Progenitor cell of endocrine pancreas (in vitro differentiated cells): ENCODE results near the gene BLACAT1. TPM values are rescaled to one million over a fixed set of nuclear protein-coding genes. Genes with fewer than 3 reads are reported as not detected.
A peak's percentile ranks its signal among the peaks of the same experiment; 100 is the strongest.
"Not testable (repeated sequence)": the region's sequence is repeated elsewhere in the genome, so short reads cannot be mapped to it uniquely, and the experiment has no call there.

ENCODE experiments used
- DNase-seq: peaks from one replicate; pipeline ENCODE4 v3.0.0; 2021; ENCODE audit warnings: low spot score; ENCODE audit not compliant: unreplicated experiment
- H3K27ac Mint-ChIP-seq: 2 replicates; pipeline ENCODE4 v1.8.0; 2021; ENCODE audit warnings: mild to moderate bottlenecking, moderate library complexity, mixed read lengths
- H3K27me3 Mint-ChIP-seq: 2 replicates; pipeline ENCODE4 v1.8.0; 2021; ENCODE audit warnings: mixed read lengths
- H3K36me3 Mint-ChIP-seq: 2 replicates; pipeline ENCODE4 v1.8.0; 2022; ENCODE audit warnings: mixed read lengths; ENCODE audit not compliant: insufficient read depth
- H3K4me1 Mint-ChIP-seq: 2 replicates; pipeline ENCODE4 v1.8.0; 2021; ENCODE audit warnings: low read depth, mixed read lengths
- H3K4me3 Mint-ChIP-seq: 2 replicates; pipeline ENCODE4 v1.8.0; 2021; ENCODE audit warnings: low read depth, mild to moderate bottlenecking, moderate library complexity, mixed read lengths
- H3K9me3 Mint-ChIP-seq: 2 replicates; pipeline ENCODE4 v1.8.0; 2021; ENCODE audit warnings: low read depth, mixed read lengths
- CTCF ChIP-seq: fragments of 200-600 bp; sonication (generic); IDR thresholded peaks from one replicate; pipeline ENCODE4 v1.5.0; 2021; ENCODE audit warnings: antibody characterized with exemption, mild to moderate bottlenecking; ENCODE audit not compliant: unreplicated experiment
- total RNA-seq: library from RNA; stranded (reverse); gene quantifications from 2 replicates; pipeline ENCODE4 v1.2.1, GENCODE V29; 2021

The BLACAT1 gene
- total RNA-seq, 1 donor from 2014 or later: 6.3 TPM

DNA sequence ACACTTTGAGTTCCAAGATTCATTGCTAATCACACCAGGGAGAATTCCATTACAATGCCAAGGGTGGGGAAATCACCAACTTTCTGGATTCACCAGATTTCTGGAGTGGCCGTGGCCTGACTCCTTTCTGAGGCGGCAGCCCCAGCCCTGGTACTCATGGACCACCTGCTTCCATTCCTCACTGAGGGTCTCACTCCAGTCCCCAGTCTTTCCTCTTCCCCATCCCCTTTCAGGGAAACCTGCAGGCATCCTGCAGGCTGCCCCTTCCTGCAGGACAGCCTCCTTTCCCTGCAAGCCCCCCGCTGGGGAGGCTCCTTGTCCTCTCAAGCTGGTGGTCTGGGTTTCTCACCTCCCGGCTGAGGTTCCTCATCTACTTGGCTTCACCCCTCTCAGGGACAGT lies 35.9 kb upstream of the BLACAT1 start:
- Mint-ChIP-seq H3K9me3 (no peaks in the 10 kb centered on the region), H3K4me3 (no peak overlapping the region), H3K27ac (no peak overlapping the region), H3K4me1 (peaks cover 5% of the 10 kb centered on the region), H3K36me3 (no peaks in the 10 kb centered on the region), H3K27me3 (peaks cover 37% of the 10 kb centered on the region)
- no peak for TF ChIP-seq CTCF
- DNase-seq: no peak

DNA sequence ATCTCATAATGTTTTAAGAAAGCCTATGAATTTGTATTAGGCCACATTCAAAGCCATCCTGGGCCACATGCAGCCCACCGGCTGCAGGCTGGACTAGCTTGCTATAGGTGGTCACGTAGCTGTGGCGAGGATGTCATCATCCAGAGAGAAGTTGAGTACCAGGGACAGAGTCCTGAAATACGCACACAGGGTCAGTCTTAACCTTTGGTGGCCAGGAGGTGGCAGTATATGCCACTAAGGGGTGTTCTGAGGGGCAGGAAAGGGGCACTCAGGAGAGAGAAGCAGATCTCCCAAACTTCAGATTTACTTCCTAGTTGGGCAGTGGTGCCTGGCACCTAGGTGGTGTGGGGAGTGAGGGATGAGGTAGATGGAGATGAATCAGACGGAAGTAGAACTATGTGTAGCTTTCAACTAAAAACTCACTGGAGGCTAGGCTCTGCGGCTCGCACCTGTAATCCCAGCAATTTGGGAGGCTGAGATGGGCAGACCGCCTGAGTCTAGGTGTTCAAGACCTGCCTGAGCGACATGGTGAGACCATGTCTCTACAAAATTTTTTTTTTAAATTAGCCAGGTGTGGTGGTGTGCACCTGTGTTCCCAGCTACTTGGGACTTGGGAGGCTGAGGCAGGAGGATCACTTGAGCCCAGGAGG lies 32.4 kb upstream of the BLACAT1 start:
- Mint-ChIP-seq H3K27me3 (peaks cover 36% of the 10 kb centered on the region), H3K9me3 (no peaks in the 10 kb centered on the region), H3K4me1 (no peaks in the 10 kb centered on the region), H3K4me3 (no peak overlapping the region), H3K36me3 (no peaks in the 10 kb centered on the region), H3K27ac (no peak overlapping the region)
- TF ChIP-seq CTCF: peak; percentile 84
- peak; percentile 30 for DNase-seq

DNA sequence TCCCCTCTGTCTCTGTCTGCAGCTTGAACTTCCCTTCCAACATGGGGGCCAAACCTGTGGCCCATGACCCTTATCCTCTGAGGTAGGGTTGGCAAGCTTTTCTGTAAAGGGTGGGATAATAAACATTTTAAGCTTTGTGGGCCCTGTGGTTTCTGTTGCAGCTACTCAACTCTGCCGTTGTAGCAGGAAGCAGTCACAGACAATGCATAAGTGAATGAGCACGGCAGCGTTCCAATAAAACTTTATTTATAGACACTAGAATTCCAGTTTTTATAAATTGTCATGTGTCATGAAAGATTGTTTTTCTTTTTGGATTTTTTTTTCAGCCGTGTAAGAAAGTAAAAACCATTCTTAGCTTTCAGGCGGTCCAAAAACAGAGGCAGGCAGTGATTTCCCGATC lies 30.4 kb upstream of the BLACAT1 start:
- Mint-ChIP-seq H3K4me3 (no peak overlapping the region), H3K27ac (no peak overlapping the region), H3K36me3 (no peaks in the 10 kb centered on the region), H3K27me3 (peaks cover 50% of the 10 kb centered on the region), H3K4me1 (no peaks in the 10 kb centered on the region), H3K9me3 (no peaks in the 10 kb centered on the region)
- no peak for DNase-seq
- no peak for TF ChIP-seq CTCF

DNA sequence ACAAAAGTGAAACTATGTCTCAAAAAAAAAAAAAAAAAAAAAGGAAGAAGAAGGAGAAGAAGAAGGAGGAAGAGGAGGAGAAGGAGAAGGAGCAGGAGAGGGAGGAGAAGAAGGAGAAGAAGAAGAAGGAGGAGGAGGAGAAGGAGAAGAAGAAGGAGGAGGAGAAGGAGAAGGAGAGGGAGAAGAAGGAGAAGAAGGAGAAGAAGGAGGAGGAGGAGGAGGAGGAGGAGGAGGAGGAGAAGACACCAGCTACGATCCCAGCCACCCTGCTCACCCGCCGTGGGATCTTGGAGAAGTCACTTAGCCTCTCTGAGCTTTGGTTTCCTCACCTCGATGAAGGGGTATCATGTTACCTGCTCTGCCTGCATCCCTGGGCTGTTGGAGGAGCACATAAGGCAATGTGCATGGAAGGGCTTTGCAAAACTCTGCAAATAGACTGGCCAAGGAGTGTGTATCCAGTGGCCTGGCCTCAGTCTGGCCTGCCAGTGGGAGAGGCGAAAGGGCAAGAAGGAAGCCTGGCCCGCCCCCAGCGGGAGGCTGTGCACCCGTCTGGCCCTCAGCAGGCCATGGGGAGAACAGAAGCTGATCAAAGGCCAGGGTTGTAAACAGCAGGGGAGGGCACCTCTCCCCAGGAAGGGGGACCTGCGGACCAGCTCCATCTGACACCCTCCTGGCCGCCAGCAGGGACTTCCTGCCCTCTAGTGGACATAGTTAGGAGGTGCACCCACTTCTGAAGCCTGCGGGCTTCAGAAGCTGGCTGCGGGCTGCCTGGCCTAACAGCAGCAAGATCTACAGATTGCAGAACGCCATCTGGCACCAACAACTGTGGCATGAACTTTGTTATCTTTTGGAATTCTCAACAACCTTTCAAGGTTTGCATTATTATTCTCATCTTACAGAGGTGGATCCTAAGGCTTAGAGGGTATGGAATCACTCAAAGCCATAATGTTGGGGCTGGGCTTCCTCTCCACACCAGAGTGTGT lies 29.4 kb upstream of the BLACAT1 start:
- Mint-ChIP-seq H3K4me3 (no peak overlapping the region), H3K4me1 (no peaks in the 10 kb centered on the region), H3K27me3 (peaks cover 57% of the 10 kb centered on the region), H3K9me3 (no peaks in the 10 kb centered on the region), H3K27ac (peak overlapping the region; percentile 69), H3K36me3 (no peaks in the 10 kb centered on the region)
- peak; percentile 97 for TF ChIP-seq CTCF
- peak; percentile 66 for DNase-seq

- Mint-ChIP-seq H3K4me3 (no peak overlapping the region), H3K36me3 (no peaks in the 10 kb centered on the region), H3K4me1 (no peaks in the 10 kb centered on the region), H3K27ac (no peak overlapping the region), H3K27me3 (peaks cover 59% of the 10 kb centered on the region), H3K9me3 (no peaks in the 10 kb centered on the region)
- no peak for DNase-seq
- no peak for TF ChIP-seq CTCF
These were observed 27.5 kb upstream of the BLACAT1 start for GRCh38 chr1:205483372-205483771.

DNA sequence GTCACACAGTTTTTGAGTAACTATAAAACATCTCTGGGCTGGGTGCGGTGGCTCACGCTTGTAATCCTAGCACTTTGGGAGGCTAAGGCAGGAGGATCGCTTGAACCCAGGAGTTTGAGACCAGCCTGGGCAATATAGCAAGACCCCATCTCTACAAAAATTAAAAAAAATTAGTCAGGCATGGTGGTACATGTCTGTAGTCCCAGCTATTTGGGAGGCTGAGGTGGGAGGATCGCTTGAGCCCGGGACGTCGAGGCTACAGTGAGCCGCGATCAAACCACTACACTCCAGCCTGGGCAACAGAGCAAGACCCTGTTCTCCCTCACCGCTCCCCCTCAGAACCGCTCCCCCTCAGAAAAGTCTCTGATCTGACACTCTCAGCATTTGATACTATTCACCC lies 26.7 kb upstream of the BLACAT1 start:
- not testable (repeated sequence) for H3K9me3 Mint-ChIP-seq, DNase-seq, H3K27ac Mint-ChIP-seq, H3K36me3 Mint-ChIP-seq, H3K4me1 Mint-ChIP-seq, H3K4me3 Mint-ChIP-seq
- H3K27me3 Mint-ChIP-seq: peaks cover 56% of the 10 kb centered on the region
